ENCODE measurements around the gene DOK5.
"Not testable (repeated sequence)": the region's sequence is repeated elsewhere in the genome, so short reads cannot be mapped to it uniquely, and the experiment has no call there.

The DOK5 gene

DNA sequence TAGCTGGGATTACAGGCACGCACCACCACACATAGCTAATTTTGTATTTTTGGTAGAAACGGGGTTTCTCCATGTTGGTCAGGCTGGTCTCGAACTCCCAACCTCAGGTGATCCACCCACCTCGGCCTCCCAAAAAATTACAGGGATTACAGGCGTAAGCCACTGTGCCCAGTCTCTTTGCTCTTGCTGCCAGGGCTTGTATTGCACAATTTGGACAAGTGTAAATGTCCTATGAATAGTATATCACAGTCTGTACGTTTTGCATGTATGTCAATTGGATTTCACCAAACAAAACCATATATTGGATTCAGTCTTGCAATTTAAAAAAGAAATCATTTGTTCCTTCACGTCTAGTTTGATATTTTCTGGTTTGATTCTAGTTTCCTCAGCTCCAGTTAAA, 2.1 kb upstream of the DOK5 start:
- no peak for DNase-seq

DNA sequence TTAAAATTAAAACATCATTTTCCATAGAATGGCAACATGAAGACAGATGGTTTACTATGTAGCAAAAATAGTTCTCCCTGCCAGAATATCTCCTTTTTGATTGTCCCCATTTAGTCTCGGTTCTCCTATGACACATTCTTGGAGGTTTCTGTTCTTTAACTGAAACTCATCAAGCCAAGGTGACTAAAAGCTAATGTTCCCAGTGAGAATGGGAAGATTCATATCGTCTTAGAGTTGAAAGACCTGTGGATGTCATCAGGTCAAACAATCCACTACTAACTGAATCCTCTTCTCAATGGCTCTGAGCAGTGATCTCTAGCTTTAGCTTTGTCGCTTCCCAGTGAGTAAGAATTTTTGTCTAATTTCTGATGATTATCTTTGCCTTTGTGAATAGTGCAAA, 1.3 kb upstream of the DOK5 start:
- DNase-seq: no peak

DNA sequence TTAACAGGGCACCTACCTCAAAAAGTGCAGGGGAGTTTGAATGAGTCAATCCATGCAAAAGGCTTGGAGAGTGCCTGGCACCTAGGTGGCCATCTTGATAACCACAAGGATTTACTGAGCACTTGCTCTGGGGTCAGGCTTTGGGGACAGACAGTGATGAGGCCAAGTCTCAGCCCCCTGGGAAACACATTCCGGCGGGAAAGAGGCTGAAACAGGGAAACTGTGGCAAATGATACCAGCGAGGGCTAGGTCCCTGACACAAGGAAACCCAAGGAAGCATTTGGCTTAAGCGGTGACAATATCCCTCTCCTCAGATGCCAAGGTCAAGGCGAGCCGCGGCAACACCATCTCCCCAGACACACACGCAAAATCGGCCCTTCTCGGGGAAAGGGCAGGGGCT, 527 bp upstream of the DOK5 start:
- no peak for DNase-seq

DNA sequence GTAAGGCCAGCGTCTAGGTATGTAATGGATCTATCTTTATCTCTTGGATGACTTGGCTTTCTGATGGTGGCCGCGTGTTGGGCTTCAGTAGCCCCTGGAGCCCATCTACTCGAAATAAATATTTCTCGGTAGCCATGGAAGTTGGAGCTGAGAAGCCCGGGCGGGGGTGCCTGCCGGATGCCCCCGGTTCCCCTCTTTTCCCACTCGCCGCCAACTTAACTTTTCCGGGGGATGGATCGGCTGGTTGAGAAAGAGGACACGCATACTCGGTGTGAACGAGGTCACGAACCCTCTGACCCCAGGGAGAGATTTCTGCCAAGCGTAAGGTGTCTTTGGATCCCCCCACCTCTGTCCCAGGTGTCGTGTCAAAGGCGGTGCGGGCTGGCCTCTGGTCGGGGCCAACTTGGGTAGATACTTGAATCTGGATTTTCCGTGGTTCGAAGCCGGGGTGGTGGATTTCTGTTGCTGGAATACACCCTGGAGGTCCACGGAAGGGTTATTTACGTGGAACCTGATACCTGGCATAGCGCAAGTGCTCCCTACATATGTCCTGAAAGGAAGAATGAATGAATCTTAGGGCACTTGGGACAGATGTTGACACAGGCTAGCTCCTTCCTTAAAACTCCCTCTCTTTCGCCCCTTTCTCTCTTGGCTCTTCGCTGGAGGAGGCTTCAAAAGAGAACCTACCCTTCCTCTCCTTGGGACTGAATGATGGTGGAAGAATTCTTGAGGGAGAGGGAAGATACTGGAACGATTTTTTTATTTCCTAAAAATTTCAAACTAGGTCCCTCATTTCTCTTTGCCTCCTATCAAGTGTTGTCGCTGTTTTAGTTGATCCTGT, 996 bp downstream of the DOK5 start:
- DNase-seq: no peak

GRCh38 chr20:54477191-54477955, 2.0 kb downstream of the DOK5 start:
- DNase-seq: no peak

- DNase-seq: no peak
Measured at GRCh38 chr20:54479138-54479906, 3.9 kb downstream of the DOK5 start.

DNA sequence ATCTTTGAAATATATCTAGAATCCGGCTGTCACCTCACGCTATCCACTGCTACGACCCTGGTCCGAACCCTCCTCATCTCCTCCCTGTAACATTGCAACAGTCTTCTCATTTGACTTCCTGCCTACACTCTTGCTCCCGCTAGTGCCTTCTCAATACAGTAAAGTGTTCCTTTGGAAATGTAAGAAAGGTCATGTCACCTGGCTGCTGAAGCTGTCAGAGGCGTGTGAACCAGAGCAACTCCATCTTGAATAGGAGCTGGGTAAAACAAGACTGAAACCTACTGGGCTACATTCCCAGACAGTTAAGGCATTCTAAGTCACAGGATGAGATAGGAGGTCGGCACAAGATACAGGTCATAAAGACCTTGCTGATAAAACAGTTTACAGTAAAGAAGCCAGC, 4.5 kb downstream of the DOK5 start:
- DNase-seq: not testable (repeated sequence)

- DNase-seq: no peak
Measured at GRCh38 chr20:54481442-54481841, 6.0 kb downstream of the DOK5 start.

GRCh38 chr20:54485631-54486030, 10.2 kb downstream of the DOK5 start:
- no peak for DNase-seq

- DNase-seq: no peak
Measured at GRCh38 chr20:54486585-54486984, 11.2 kb downstream of the DOK5 start.

- DNase-seq: no peak
Measured at GRCh38 chr20:54488442-54488841, 13.0 kb downstream of the DOK5 start.

DNA sequence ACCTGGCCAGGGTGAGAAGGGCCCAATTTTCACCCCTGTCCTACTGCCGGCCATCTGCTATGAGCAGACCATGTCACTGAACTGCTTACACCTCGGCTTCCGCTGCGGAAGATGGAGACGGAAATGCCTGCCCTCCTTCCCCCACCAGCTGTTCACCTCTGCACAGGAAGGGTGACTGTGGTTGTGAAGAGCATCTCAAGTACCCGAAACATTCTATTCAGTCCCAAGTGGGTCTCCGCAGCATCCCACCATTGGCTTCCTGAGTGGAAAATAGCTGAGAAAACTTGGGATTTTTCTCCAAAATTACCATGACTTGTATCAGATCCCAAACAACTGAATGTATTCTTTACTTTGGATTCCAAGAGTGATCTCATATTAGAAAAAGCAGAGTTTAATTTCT, 16.1 kb downstream of the DOK5 start:
- DNase-seq: no peak

DNA sequence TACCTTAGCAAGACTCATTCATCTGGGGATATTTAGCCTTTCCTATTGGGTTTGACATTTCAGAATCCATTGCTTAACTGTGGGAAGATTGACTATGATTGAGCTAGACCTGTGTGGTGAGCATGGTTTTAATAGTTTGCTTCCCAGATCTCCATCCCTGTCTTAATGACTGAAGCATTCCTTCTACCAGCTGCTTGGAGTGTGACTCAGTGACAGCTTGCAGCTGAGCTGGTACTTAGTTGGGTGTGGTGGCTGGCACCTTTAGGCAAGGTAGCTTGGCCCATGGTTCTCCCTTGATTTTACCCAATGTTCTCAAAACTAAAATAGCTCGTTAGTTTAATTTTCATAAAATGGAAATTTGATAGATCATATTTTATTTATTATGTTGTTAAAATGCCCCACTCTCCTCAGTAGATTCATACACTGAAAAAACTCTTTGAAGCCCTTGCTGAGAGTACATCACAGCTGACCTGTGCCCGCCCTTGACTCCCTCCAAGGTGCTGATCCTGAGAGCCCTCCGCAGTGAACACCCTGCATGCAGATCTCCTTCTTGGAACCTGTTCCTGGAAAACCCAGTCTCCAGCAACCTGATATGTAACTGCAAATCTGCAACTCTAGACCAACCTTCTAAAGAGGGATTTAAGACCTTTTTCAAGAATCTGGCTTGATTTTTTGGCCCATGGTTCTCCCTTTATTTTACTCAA, 19.1 kb downstream of the DOK5 start:
- no peak for DNase-seq

GRCh38 chr20:54497931-54498718, 22.7 kb downstream of the DOK5 start:
- no peak for DNase-seq

DNA sequence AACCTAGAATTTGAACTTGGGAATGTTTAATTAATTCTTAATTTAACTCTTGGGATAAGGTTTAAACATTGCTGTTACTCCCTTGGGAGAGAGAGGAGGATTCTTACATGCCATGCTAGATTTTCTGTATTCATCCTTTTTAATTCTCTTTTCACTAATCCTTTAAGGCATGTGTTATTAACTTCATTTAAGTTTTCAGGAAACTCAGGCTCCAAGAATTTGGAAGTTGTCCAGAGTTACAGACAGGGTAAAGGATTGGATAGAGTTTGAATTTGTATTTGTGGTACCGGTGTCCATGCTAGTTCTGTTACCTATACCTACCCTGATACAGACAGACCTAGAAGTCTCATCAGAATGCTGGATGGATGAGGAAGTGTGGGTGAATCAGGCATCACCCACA, 23.7 kb downstream of the DOK5 start:
- no peak for DNase-seq

DNA sequence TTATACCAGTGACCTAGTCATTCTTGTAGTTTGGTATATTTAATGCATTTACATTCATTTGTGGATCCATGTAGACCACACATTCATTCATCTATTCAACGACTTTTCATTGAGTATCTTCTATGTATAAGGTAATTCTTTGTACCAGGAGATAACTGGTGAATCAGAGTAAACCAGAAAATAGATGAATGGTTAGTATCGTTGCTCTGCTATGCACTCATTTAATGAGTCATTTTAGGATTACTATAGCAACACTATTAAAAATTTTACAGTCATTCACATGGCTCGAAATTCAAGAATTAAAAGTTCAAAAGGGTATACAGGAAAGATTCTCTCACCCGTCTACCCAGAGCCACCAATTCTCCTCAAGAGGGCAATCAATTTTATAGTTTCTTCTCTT, 26.8 kb downstream of the DOK5 start:
- DNase-seq: no peak

- no peak for DNase-seq
Measured at GRCh38 chr20:54506643-54507042, 31.2 kb downstream of the DOK5 start.

GRCh38 chr20:54510541-54511129, 35.2 kb downstream of the DOK5 start:
- no peak for DNase-seq

DNA sequence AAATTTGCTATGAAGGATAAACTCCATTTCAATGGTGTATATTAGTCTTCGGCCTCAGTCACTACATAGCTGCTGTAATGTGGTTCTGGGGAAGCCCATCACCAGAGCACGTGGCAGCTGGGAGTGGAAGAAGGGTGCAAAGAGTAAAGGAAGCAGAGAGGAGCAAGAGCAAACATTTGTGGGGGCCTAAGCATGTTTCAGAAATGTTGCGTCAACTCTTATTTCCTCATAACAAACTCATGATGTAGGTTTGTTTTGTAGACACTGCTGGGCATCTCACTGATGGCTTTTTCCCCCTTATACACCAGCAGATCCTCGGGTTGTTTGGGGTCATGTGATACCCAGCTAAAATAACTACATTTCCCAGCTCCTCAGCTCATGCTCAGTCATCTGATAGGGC, 37.3 kb downstream of the DOK5 start:
- no peak for DNase-seq

- DNase-seq: no peak
Measured at GRCh38 chr20:54514028-54514607, 38.7 kb downstream of the DOK5 start.

Data from NCI-H1105 (cell line).